ENCODE data around the gene S100A1.
"Not testable (repeated sequence)": the region's sequence is repeated elsewhere in the genome, so short reads cannot be mapped to it uniquely, and the experiment has no call there.

Gene S100A1

GRCh38 chr1:153658400-153659174 lies 30.4 kb downstream of the S100A1 start, which contains the start of gene SNAPIN:
TSS of gene SNAPIN (plus strand) at chr1:153658703. CDS start at chr1:153658744, 41 bp downstream.
- peak; percentile 93 for DNase-seq (ENCODE audit: low read depth, low spot score)

- no peak for DNase-seq (ENCODE audit: low read depth, low spot score)
Measured at GRCh38 chr1:153659175-153659534, 30.9 kb downstream of the S100A1 start.

GRCh38 chr1:153659656-153660055 lies 31.4 kb downstream of the S100A1 start:
- DNase-seq (ENCODE audit: low read depth, low spot score), result peak; percentile 31

- peak; percentile 22 for DNase-seq (ENCODE audit: low read depth, low spot score)
Measured at GRCh38 chr1:153661111-153661708, 33.0 kb downstream of the S100A1 start.

- no peak for DNase-seq (ENCODE audit: low read depth, low spot score)
Measured at GRCh38 chr1:153662269-153662668, 34.0 kb downstream of the S100A1 start.

- DNase-seq (ENCODE audit: low read depth, low spot score), result no peak
Measured at GRCh38 chr1:153663211-153663610, 35.0 kb downstream of the S100A1 start.

GRCh38 chr1:153667439-153667838 lies 39.2 kb downstream of the S100A1 start:
- DNase-seq (ENCODE audit: low read depth, low spot score), result no peak

- DNase-seq (ENCODE audit: low read depth, low spot score), result not testable (repeated sequence)
Measured at GRCh38 chr1:153668672-153669071, 40.4 kb downstream of the S100A1 start.

GRCh38 chr1:153669606-153670005 lies 41.4 kb downstream of the S100A1 start:
- DNase-seq (ENCODE audit: low read depth, low spot score), result no peak

- DNase-seq (ENCODE audit: low read depth, low spot score), result no peak
Measured at GRCh38 chr1:153670257-153670858, 42.1 kb downstream of the S100A1 start.

GRCh38 chr1:153670859-153671627 lies 42.8 kb downstream of the S100A1 start, which contains the start of gene ILF2:
TSS of gene ILF2 (minus strand) at chr1:153670993. CDS start at chr1:153670922, 71 bp downstream.
- peak; percentile 100 for DNase-seq (ENCODE audit: low read depth, low spot score)

GRCh38 chr1:153671628-153672353 lies 43.6 kb downstream of the S100A1 start:
- DNase-seq (ENCODE audit: low read depth, low spot score), result peak; percentile 28

- DNase-seq (ENCODE audit: low read depth, low spot score), result no peak
Measured at GRCh38 chr1:153673511-153673910, 45.3 kb downstream of the S100A1 start.

- DNase-seq (ENCODE audit: low read depth, low spot score), result peak; percentile 83
Measured at GRCh38 chr1:153677718-153678518, 49.7 kb downstream of the S100A1 start.

GRCh38 chr1:153678519-153679336 lies 50.5 kb downstream of the S100A1 start, which contains the start of gene NPR1:
TSS of gene NPR1 (plus strand) at chr1:153678688. CDS start at chr1:153679109, 421 bp downstream.
- peak; percentile 39 for DNase-seq (ENCODE audit: low read depth, low spot score)

- peak; percentile 54 for DNase-seq (ENCODE audit: low read depth, low spot score)
Measured at GRCh38 chr1:153679337-153680119, 51.3 kb downstream of the S100A1 start.

- no peak for DNase-seq (ENCODE audit: low read depth, low spot score)
Measured at GRCh38 chr1:153680120-153680403, 51.8 kb downstream of the S100A1 start.
